ENCODE data around the gene CHAT.

DNA sequence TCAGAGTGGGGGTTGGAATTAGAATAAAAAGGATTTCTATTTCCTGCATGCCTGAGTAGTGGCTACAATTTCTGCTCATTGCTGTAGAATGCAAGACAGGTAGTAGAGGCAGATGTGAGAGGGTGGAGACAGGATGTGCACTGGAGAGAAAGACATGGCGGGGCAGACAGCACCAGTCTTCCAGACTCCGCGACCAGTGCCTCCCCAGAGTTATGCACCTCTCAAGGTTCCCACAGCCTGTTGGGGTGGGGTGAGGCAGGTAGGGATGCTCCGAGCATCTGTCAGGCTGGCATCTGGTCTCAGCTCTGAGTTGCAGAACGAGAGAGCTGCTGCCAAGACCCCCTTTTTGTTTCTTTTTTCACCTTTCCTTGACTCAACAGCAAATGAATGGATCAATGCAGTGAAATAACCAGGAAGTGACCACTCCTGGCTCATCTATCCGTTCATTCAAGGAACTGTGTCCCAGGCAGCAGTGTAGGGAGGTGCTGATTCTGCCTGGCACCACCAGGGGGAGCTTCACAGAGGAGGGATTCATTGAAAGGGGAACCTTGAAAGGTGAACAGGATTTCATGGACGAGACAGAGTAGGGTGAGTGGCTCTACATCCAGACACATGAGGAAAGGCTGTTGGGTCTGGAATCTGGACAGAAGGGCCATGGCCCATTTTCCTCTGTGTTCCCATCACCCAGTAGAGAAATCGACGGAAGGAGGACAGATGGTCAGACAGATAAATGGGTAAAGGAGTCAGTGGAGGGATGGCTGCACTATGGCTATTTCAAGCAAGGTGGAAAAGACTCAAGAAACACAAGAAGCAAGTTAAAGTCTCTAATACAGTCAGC is 20.9 kb upstream of the CHAT start:
- TF ChIP-seq, protein P1, sequence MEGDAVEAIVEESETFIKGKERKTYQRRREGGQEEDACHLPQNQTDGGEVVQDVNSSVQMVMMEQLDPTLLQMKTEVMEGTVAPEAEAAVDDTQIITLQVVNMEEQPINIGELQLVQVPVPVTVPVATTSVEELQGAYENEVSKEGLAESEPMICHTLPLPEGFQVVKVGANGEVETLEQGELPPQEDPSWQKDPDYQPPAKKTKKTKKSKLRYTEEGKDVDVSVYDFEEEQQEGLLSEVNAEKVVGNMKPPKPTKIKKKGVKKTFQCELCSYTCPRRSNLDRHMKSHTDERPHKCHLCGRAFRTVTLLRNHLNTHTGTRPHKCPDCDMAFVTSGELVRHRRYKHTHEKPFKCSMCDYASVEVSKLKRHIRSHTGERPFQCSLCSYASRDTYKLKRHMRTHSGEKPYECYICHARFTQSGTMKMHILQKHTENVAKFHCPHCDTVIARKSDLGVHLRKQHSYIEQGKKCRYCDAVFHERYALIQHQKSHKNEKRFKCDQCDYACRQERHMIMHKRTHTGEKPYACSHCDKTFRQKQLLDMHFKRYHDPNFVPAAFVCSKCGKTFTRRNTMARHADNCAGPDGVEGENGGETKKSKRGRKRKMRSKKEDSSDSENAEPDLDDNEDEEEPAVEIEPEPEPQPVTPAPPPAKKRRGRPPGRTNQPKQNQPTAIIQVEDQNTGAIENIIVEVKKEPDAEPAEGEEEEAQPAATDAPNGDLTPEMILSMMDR (IDR thresholded peaks at IDR 0.05), result peak in 3 of 4 experiments; percentile 43 to 70 (median 62)
- no peak for TF ChIP-seq POLR2A (IDR thresholded peaks at IDR 0.05)
